GM23338 (cell line): ENCODE data around the gene CHD8. TPM values are rescaled to one million over a fixed set of nuclear protein-coding genes. Genes with fewer than 3 reads are reported as not detected.

Source experiments
- ATAC-seq: fragments of 200-7000 bp; cut with Tn5 transposase; 3 replicates; pipeline ENCODE4 v1.9.1; 2020
- DNase-seq: peaks from one replicate; pipeline ENCODE4 v3.0.0-alpha.2; 2015; ENCODE audit warnings: low spot score
- H2AFZ ChIP-seq: fragments of 200-600 bp; sonication (generic); 2 replicates; pipeline ENCODE4 v1.8.0; 2016; ENCODE audit warnings: antibody characterized with exemption, mild to moderate bottlenecking, moderate library complexity
- H3F3A ChIP-seq: fragments of 200-600 bp; sonication (generic); replicated peaks from 2 replicates; pipeline ENCODE4 v1.8.0; 2017; ENCODE audit warnings: antibody characterized with exemption, mixed run types, low read depth
- H3K27ac ChIP-seq: fragments of 200-600 bp; sonication (generic); 2 replicates; pipeline ENCODE4 v1.6.1; 2016; ENCODE audit warnings: low read depth
- H3K27me3 ChIP-seq: fragments of 200-600 bp; sonication (generic); 2 replicates; pipeline ENCODE4 v1.8.0; 2016; ENCODE audit warnings: mild to moderate bottlenecking, mixed run types, moderate library complexity; ENCODE audit not compliant: insufficient read depth
- H3K36me3 ChIP-seq: fragments of 200-600 bp; sonication (generic); 2 replicates; pipeline ENCODE4 v1.8.0; 2016; ENCODE audit warnings: mild to moderate bottlenecking; ENCODE audit not compliant: insufficient read depth
- H3K4me1 ChIP-seq: fragments of 200-600 bp; sonication (generic); 2 replicates; pipeline ENCODE4 v1.8.0; 2016; ENCODE audit warnings: mild to moderate bottlenecking, moderate library complexity; ENCODE audit not compliant: insufficient read depth
- H3K4me2 ChIP-seq: fragments of 200-600 bp; sonication (generic); 2 replicates; pipeline ENCODE4 v1.7.1; 2017; ENCODE audit warnings: mixed run types
- H3K4me3 ChIP-seq: fragments of 200-600 bp; sonication (generic); 2 replicates; pipeline ENCODE4 v1.6.1; 2016; ENCODE audit warnings: mixed run types
- H3K79me2 ChIP-seq: fragments of 200-600 bp; sonication (generic); replicated peaks from 2 replicates; pipeline ENCODE4 v1.8.0; 2017; ENCODE audit warnings: mild to moderate bottlenecking; ENCODE audit not compliant: insufficient read depth
- H3K9me2 ChIP-seq: fragments of 200-600 bp; sonication (generic); 2 replicates; pipeline ENCODE4 v1.8.0; 2017; ENCODE audit not compliant: insufficient read depth
- H4K20me1 ChIP-seq: fragments of 200-600 bp; sonication (generic); replicated peaks from 2 replicates; pipeline ENCODE4 v1.8.0; 2017; ENCODE audit warnings: mild to moderate bottlenecking; ENCODE audit not compliant: insufficient read depth
- H3K27ac Mint-ChIP-seq: 2 replicates; pipeline ENCODE4 v1.8.0; 2020; ENCODE audit warnings: inconsistent platforms, mild to moderate bottlenecking, moderate library complexity, mixed read lengths
- H3K27me3 Mint-ChIP-seq: 3 replicates; pipeline ENCODE4 v1.8.0; 2022; ENCODE audit warnings: low read depth, mild to moderate bottlenecking, moderate library complexity, mixed read lengths, inconsistent platforms; ENCODE audit not compliant: insufficient read depth, poor library complexity
- H3K36me3 Mint-ChIP-seq: 3 replicates; pipeline ENCODE4 v1.8.0; 2021; ENCODE audit warnings: low read depth, mild to moderate bottlenecking, inconsistent platforms, moderate library complexity, mixed read lengths
- H3K4me1 Mint-ChIP-seq: 3 replicates; pipeline ENCODE4 v1.8.0; 2020; ENCODE audit warnings: mild to moderate bottlenecking, inconsistent platforms, mixed read lengths
- H3K4me3 Mint-ChIP-seq: 3 replicates; pipeline ENCODE4 v1.8.0; 2021; ENCODE audit warnings: moderate library complexity, mild to moderate bottlenecking, inconsistent platforms, mixed read lengths
- H3K9me3 Mint-ChIP-seq: 3 replicates; pipeline ENCODE4 v1.8.0; 2020; ENCODE audit warnings: moderate library complexity, mild to moderate bottlenecking, inconsistent platforms, mixed read lengths
- CREB1 ChIP-seq: fragments of 250-450 bp; sonication (Bioruptor Pico); IDR thresholded peaks from 2 replicates; pipeline ENCODE4 v1.5.0; 2020; ENCODE audit warnings: low read depth, mild to moderate bottlenecking, moderate library complexity
- CTCF ChIP-seq, 2 experiments: fragments of 200-600 bp in 1 of 2; sonication (generic) in 1 of 2; conservative IDR thresholded peaks; 2 replicates each; pipeline versions ENCODE4 v1.5.1 to v1.6.1; 2016 to 2017; ENCODE audit warnings: antibody characterized with exemption in 2 of 2, low read depth in 2 of 2, mild to moderate bottlenecking in 2 of 2, moderate library complexity in 1 of 2
- NANOG ChIP-seq: IDR thresholded peaks from 2 replicates; pipeline ENCODE4 v1.6.1; 2016; ENCODE audit warnings: antibody characterized with exemption, borderline replicate concordance
- POLR2AphosphoS5 ChIP-seq: IDR thresholded peaks from 2 replicates; pipeline ENCODE4 v1.6.1; 2016; ENCODE audit warnings: antibody characterized with exemption, low read depth
- REST ChIP-seq: IDR thresholded peaks from one replicate; pipeline ENCODE4 v1.6.1; 2018; ENCODE audit warnings: antibody characterized with exemption; ENCODE audit not compliant: unreplicated experiment
- STAT1 ChIP-seq: IDR thresholded peaks from one replicate; pipeline ENCODE4 v1.6.1; 2016; ENCODE audit warnings: antibody characterized with exemption; ENCODE audit not compliant: unreplicated experiment
- ZNF114 ChIP-seq: fragments of 250-450 bp; sonication (Bioruptor Pico); IDR thresholded peaks from 2 replicates; pipeline ENCODE4 v1.5.0; 2020; ENCODE audit warnings: mild to moderate bottlenecking, moderate library complexity
- ZNF331 ChIP-seq: fragments of 250-450 bp; sonication (Bioruptor Pico); IDR thresholded peaks from 2 replicates; pipeline ENCODE4 v1.5.0; 2020; ENCODE audit warnings: low read depth, mild to moderate bottlenecking, moderate library complexity
- polyA plus RNA-seq: library from polyadenylated mRNA; unstranded; fragments of >200 nt; fragmentation: Nextera tagmentation; extraction: Ambion mirVana; gene quantifications from 2 replicates; pipeline ENCODE4 v1.2.1, GENCODE V29; 2016
- total RNA-seq: library from RNA; depleted of rRNA; stranded (reverse); fragments of >200 nt; shearing (Covaris generic); gene quantifications from 2 replicates; pipeline ENCODE4 v1.2.3, GENCODE V29; 2014

Gene CHD8
- total and polyA plus RNA-seq, 2 experiments from 2014 or later = 96.2 to 129 TPM

- no peak for TF ChIP-seq REST
- no peak for TF ChIP-seq NANOG
- TF ChIP-seq STAT1 = no peak
- TF ChIP-seq ZNF331 (CRISPR knock-in tag) = no peak
- no peak for TF ChIP-seq ZNF114 (CRISPR knock-in tag)
- TF ChIP-seq CREB1 (CRISPR knock-in tag) = no peak
- TF ChIP-seq CTCF (conservative IDR thresholded peaks at IDR 0.05; ENCODE audit: low read depth in 2 of 2) = no peak
These were observed 70.6 kb downstream of the CHD8 start (continued) for GRCh38 chr14:21385188-21385904.

GRCh38 chr14:21384494-21384851 lies 71.5 kb downstream of the CHD8 start:
- Mint-ChIP-seq H3K36me3 (peaks cover 50% of the 10 kb centered on the region), H3K27me3 (peaks cover 16% of the 10 kb centered on the region), H3K27ac (peak overlapping the region; percentile 100), H3K4me1 (peaks cover 10% of the 10 kb centered on the region), H3K4me3 (peak overlapping the region; percentile 97), H3K9me3 (no peaks in the 10 kb centered on the region)
- Histone ChIP-seq H3K9me2 (no peaks in the 10 kb centered on the region), H3K4me2 (peak overlapping the region; percentile 81), H3K79me2 (peaks cover 43% of the 10 kb centered on the region), H3K27ac (peak overlapping the region; percentile 91), H2AFZ (peak overlapping the region; percentile 48), H4K20me1 (peaks cover 15% of the 10 kb centered on the region), H3K4me1 (peaks cover 3% of the 10 kb centered on the region; the same call in 1 of the 2 replicates), H3K4me3 (peak overlapping the region; percentile 87), H3K36me3 (peaks cover 17% of the 10 kb centered on the region), H3K27me3 (no peaks in the 10 kb centered on the region), H3F3A (peaks cover 9% of the 10 kb centered on the region)
- no peak for DNase-seq
- TF ChIP-seq POLR2AphosphoS5 = peak; percentile 68
- no peak for TF ChIP-seq ZNF331 (CRISPR knock-in tag)
- no peak for TF ChIP-seq ZNF114 (CRISPR knock-in tag)
- ATAC-seq = peak; percentile 16
